ENCODE results near the gene MAPK7.
"Not testable (repeated sequence)": the region's sequence is repeated elsewhere in the genome, so short reads cannot be mapped to it uniquely, and the experiment has no call there.

MAPK7 gene

GRCh38 chr17:19343671-19344151, 34.6 kb upstream of the MAPK7 start:
- no peak for DNase-seq

- DNase-seq, result no peak
These were observed 33.8 kb upstream of the MAPK7 start for GRCh38 chr17:19344311-19345066.

- DNase-seq, result no peak
These were observed 33.2 kb upstream of the MAPK7 start for GRCh38 chr17:19345067-19345460.

- DNase-seq, result no peak
These were observed 32.6 kb upstream of the MAPK7 start for GRCh38 chr17:19345486-19346350.

- DNase-seq, result peak; percentile 36
These were observed 31.7 kb upstream of the MAPK7 start for GRCh38 chr17:19346351-19347255.

GRCh38 chr17:19347323-19348080, 30.8 kb upstream of the MAPK7 start:
- DNase-seq, result no peak

- DNase-seq, result no peak
These were observed 30.1 kb upstream of the MAPK7 start for GRCh38 chr17:19348081-19348650.

GRCh38 chr17:19348806-19349205, 29.5 kb upstream of the MAPK7 start:
- no peak for DNase-seq

- not testable (repeated sequence) for DNase-seq
These were observed 24.9 kb upstream of the MAPK7 start for GRCh38 chr17:19353401-19353800.

GRCh38 chr17:19354748-19355147, 23.6 kb upstream of the MAPK7 start:
- DNase-seq, result no peak

GRCh38 chr17:19357351-19357750, 20.9 kb upstream of the MAPK7 start:
- no peak for DNase-seq

- no peak for DNase-seq
These were observed 20.5 kb upstream of the MAPK7 start for GRCh38 chr17:19357761-19358160.

- no peak for DNase-seq
These were observed 19.1 kb upstream of the MAPK7 start for GRCh38 chr17:19359151-19359550.

GRCh38 chr17:19359856-19360255, 18.4 kb upstream of the MAPK7 start:
- no peak for DNase-seq

- DNase-seq, result no peak
These were observed 17.5 kb upstream of the MAPK7 start for GRCh38 chr17:19360772-19361171.

- DNase-seq, result no peak
These were observed 17.0 kb upstream of the MAPK7 start for GRCh38 chr17:19361326-19361725.

GRCh38 chr17:19361944-19362276, 16.4 kb upstream of the MAPK7 start:
- DNase-seq, result no peak

- DNase-seq, result peak; percentile 81
These were observed 15.8 kb upstream of the MAPK7 start, which contains the start of gene B9D1 for GRCh38 chr17:19362277-19363113. Gene B9D1 (minus strand): TSS chr17:19362723. CDS start chr17:19362569, 154 bp downstream.

GRCh38 chr17:19363114-19363438, 15.2 kb upstream of the MAPK7 start:
- DNase-seq, result no peak

GRCh38 chr17:19363460-19364035, 14.8 kb upstream of the MAPK7 start:
- no peak for DNase-seq
